ENCODE data around the gene DTX4.

Gene DTX4

DNA sequence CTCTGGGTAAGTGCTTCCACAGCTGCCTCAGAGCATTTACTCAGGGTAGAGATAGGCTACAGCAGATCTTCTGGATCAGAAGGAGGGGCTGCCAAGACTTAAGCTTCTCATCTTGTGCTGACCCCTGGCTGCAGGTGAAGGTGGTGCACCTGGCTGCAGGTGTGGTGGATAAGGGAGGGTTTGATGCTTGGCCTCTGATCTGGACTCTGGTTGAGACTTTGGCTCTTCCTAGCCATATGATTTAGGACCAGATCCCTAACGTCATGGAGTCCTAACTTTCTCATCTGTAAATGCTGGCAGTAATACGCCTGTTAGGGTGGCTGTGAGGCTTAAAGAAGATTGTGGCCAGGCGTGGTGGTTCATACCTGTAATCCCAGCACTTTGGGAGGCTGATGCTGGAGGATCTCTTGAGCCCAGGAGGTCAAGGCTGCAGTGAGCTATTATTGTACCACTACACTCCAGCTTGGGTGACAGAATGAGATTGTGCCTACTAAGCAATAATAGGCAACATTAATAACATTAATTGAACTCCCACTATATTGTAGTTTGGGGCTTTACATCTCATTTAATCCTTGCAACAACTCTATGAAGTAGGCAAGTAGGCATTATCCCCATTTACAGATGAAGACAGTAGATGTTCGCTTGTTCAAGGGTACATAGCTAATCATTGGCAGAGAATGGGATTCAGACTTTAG lies 10.7 kb downstream of the DTX4 start:
- peaks cover 2 to 4% of the 10 kb centered on the region in 2 donors for H3K36me3 ChIP-seq (ENCODE audit: control insufficient read depth in 2 of 2, insufficient read depth in 2 of 2, low read length in 2 of 2)
- peaks cover 0 to 2% of the 10 kb centered on the region in 2 donors for H3K27me3 ChIP-seq (ENCODE audit: control insufficient read depth in 1 of 2, insufficient read depth in 2 of 2, low read length in 2 of 2)
- H3K4me3 ChIP-seq (ENCODE audit: low read length in 2 of 2), result no peak overlapping the region
- no peak overlapping the region for H3K27ac ChIP-seq (ENCODE audit: low read length)
- H3K9me3 ChIP-seq (ENCODE audit: control insufficient read depth in 2 of 2, low read length in 2 of 2), result no peaks in the 10 kb centered on the region
- H3K9ac ChIP-seq (ENCODE audit: low read length in 2 of 2), result no peak overlapping the region
- peaks cover 34% of the 10 kb centered on the region for H3K4me1 ChIP-seq (ENCODE audit: control insufficient read depth, insufficient read depth, low read length)

DNA sequence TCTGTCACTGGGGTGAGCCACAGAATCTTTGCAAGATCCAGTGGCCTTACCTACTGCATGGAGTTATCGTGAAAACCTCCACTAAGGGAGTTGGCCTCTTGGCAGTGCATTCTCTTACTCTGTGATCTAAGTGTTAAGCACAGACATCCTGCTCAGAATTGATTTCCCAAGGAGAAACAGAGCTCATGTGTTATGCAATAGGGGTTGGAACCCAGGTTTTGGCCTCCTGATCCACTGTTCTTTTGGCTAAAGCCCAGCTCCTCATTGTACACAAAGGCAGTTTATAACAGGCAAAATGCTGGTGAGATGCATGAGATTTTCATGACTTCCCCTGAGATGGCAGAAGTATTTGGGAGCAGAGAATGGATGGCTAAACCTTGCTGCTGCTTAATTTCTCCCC lies 11.8 kb downstream of the DTX4 start:
- peak overlapping the region; percentile 41 for H3K27ac ChIP-seq (ENCODE audit: low read length)
- no peaks in the 10 kb centered on the region for H3K9me3 ChIP-seq (ENCODE audit: control insufficient read depth in 2 of 2, low read length in 2 of 2)
- peaks cover 0 to 2% of the 10 kb centered on the region in 2 donors for H3K27me3 ChIP-seq (ENCODE audit: control insufficient read depth in 1 of 2, insufficient read depth in 2 of 2, low read length in 2 of 2)
- no peak overlapping the region for H3K4me3 ChIP-seq (ENCODE audit: low read length in 2 of 2)
- H3K36me3 ChIP-seq (ENCODE audit: control insufficient read depth in 2 of 2, insufficient read depth in 2 of 2, low read length in 2 of 2), result peaks cover 2 to 4% of the 10 kb centered on the region in 2 donors
- H3K9ac ChIP-seq (ENCODE audit: low read length in 2 of 2), result no peak overlapping the region
- peaks cover 34% of the 10 kb centered on the region for H3K4me1 ChIP-seq (ENCODE audit: control insufficient read depth, insufficient read depth, low read length)

DNA sequence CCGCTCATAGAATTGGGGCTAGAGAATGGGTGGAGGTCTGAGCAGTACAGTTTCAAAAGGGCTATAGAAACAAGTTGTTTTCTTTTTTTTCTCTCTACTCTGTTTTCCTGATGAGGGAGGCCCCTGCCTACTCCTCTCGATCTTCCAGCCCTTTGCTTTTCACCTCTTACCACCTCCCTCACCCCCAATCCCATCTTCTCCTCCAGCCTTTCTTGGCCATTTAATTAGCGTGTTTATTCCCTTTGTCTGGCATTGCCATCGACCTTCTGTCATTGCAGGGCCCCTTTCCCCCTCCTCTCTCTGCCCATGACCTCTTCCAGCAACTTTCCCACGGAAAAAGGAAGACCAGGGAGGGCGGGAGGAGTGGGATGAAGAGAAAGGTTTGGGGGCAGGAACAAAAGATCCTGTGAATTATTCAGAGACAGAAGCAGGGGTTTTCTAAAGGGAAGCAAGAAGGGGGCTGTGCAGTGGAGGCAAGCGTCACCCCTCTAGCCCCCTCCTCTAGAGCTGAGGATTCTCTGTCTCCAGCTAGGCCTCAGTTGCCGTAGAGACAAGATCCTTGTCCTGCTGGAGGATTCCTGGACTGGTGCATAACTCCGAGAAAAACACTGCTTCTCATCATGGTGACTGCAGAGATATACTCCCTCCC lies 12.9 kb downstream of the DTX4 start:
- Histone ChIP-seq H3K9ac (ENCODE audit: low read length in 2 of 2) (no peak overlapping the region), H3K4me3 (ENCODE audit: low read length in 2 of 2) (no peak overlapping the region), H3K27me3 (ENCODE audit: control insufficient read depth in 1 of 2, insufficient read depth in 2 of 2, low read length in 2 of 2) (peaks cover 0 to 2% of the 10 kb centered on the region in 2 donors), H3K4me1 (ENCODE audit: control insufficient read depth, insufficient read depth, low read length) (peaks cover 34% of the 10 kb centered on the region), H3K9me3 (ENCODE audit: control insufficient read depth in 2 of 2, low read length in 2 of 2) (no peaks in the 10 kb centered on the region), H3K27ac (ENCODE audit: low read length) (peak overlapping the region; percentile 11), H3K36me3 (ENCODE audit: control insufficient read depth in 2 of 2, insufficient read depth in 2 of 2, low read length in 2 of 2) (peaks cover 2 to 4% of the 10 kb centered on the region in 2 donors)

DNA sequence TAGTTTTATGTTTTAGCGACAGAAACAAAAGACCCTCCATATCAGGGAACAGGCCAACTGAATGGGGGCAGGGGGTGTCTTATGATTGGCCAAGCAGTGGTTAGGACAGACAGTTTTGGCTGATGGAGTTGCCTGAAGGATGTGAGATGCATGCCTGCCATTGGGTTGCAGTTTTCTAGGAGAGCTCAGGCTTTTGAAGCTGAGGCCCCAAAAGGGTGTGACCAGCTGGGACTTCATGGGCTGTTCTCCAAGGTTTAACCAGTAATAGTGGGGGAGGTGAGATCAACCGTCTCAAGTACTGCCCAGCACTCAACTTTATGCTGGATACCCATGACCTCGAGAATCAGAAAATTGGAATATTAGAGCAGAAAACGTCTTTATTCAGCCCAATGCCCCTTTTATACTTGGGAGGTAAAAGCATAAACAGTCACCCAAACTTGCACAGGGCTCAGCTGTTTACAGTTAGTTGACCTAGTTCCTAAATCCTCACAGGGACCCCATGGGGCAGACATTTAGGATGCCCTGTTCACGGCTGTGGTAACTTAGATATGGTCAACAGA lies 13.5 kb downstream of the DTX4 start:
- H3K4me3 ChIP-seq (ENCODE audit: low read length in 2 of 2), result no peak overlapping the region
- H3K9ac ChIP-seq (ENCODE audit: low read length in 2 of 2), result no peak overlapping the region
- peaks cover 34% of the 10 kb centered on the region for H3K4me1 ChIP-seq (ENCODE audit: control insufficient read depth, insufficient read depth, low read length)

DNA sequence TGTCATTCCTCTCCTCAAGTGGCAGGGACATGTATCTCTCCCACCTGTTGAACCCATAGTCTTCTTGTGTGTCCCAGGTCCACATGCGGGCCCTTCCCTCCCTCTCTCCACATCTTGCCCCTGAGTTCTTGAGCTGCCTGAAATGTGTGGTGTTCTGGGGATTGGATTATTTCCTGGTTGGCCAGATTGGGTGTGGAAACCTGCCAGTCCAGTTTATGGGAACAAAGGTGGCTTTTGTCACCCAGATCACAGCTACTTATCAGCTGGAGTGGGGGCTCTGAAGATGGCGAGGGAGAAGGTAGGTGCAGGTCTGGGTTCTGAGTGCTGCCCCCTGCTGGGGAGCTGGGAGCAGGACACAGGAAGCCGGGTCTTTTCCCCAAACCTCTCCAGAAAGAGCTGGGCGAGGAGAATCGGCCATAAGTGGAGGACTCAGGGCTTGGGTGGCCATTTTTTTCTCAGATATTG lies 14.2 kb downstream of the DTX4 start:
- H3K4me3 ChIP-seq (ENCODE audit: low read length in 2 of 2), result no peak overlapping the region
- H3K27me3 ChIP-seq (ENCODE audit: control insufficient read depth in 1 of 2, insufficient read depth in 2 of 2, low read length in 2 of 2), result peaks cover 0 to 2% of the 10 kb centered on the region in 2 donors
- H3K9me3 ChIP-seq (ENCODE audit: control insufficient read depth in 2 of 2, low read length in 2 of 2), result no peaks in the 10 kb centered on the region
- H3K4me1 ChIP-seq (ENCODE audit: control insufficient read depth, insufficient read depth, low read length), result peaks cover 34% of the 10 kb centered on the region
- no peak overlapping the region for H3K9ac ChIP-seq (ENCODE audit: low read length in 2 of 2)
- H3K27ac ChIP-seq (ENCODE audit: low read length), result no peak overlapping the region
- peaks cover 2 to 4% of the 10 kb centered on the region in 2 donors for H3K36me3 ChIP-seq (ENCODE audit: control insufficient read depth in 2 of 2, insufficient read depth in 2 of 2, low read length in 2 of 2)

More for the DNA sequence above, 13.5 kb downstream of the DTX4 start:
- Histone ChIP-seq H3K27me3 (ENCODE audit: control insufficient read depth in 1 of 2, insufficient read depth in 2 of 2, low read length in 2 of 2) (peaks cover 0 to 2% of the 10 kb centered on the region in 2 donors), H3K36me3 (ENCODE audit: control insufficient read depth in 2 of 2, insufficient read depth in 2 of 2, low read length in 2 of 2) (peaks cover 2 to 4% of the 10 kb centered on the region in 2 donors), H3K9me3 (ENCODE audit: control insufficient read depth in 2 of 2, low read length in 2 of 2) (no peaks in the 10 kb centered on the region), H3K27ac (ENCODE audit: low read length) (peak overlapping the region; percentile 11)

DNA sequence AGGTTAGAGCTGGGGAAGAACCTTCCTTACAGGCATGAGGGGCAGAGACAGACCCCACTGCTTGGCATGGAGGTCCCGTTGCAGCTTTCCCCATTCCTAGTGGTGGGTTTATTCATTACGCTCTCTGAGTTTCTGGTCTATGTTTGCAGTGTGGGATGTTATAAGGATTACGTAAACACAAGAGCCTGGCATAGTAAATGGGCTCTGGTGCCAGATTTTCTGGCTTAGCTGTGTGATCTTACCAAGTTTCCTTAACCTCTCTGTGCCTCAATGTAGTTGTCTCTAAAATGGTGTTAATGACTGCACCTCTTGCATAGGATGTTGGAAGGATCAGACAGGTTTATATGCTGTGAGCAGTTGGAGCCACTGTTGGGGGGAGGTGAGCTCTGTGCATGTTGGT lies 15.1 kb downstream of the DTX4 start:
- Histone ChIP-seq H3K27ac (ENCODE audit: low read length) (no peak overlapping the region), H3K9me3 (ENCODE audit: control insufficient read depth in 2 of 2, low read length in 2 of 2) (no peaks in the 10 kb centered on the region), H3K4me3 (ENCODE audit: low read length in 2 of 2) (no peak overlapping the region), H3K9ac (ENCODE audit: low read length in 2 of 2) (no peak overlapping the region), H3K36me3 (ENCODE audit: control insufficient read depth in 2 of 2, insufficient read depth in 2 of 2, low read length in 2 of 2) (peaks cover 2 to 4% of the 10 kb centered on the region in 2 donors), H3K4me1 (ENCODE audit: control insufficient read depth, insufficient read depth, low read length) (peaks cover 34% of the 10 kb centered on the region), H3K27me3 (ENCODE audit: control insufficient read depth in 1 of 2, insufficient read depth in 2 of 2, low read length in 2 of 2) (peaks cover 0 to 2% of the 10 kb centered on the region in 2 donors)

DNA sequence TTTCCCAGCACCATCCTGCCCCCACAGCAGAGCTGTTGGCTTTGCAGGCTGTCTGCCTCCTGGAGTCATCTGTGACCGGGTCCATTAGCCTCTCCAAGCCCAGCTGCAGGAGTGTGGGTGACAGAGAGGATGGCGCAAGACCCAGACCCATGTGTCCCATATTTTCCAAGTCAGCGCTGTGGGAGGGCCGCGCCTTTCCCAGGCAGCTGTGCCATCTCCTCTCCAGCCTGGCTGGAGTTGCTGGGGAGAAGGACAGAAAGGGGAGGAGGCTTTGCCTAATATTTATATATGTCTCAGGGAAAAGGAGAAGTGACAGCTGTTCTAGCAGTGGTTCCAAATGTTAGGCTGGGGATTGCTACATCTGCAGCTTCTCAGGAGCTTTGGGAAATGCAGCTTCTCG lies 15.7 kb downstream of the DTX4 start:
- Histone ChIP-seq H3K4me3 (ENCODE audit: low read length in 2 of 2) (no peak overlapping the region), H3K9ac (ENCODE audit: low read length in 2 of 2) (no peak overlapping the region), H3K27me3 (ENCODE audit: control insufficient read depth in 1 of 2, insufficient read depth in 2 of 2, low read length in 2 of 2) (peaks cover 0 to 2% of the 10 kb centered on the region in 2 donors), H3K27ac (ENCODE audit: low read length) (no peak overlapping the region), H3K4me1 (ENCODE audit: control insufficient read depth, insufficient read depth, low read length) (peaks cover 34% of the 10 kb centered on the region), H3K9me3 (ENCODE audit: control insufficient read depth in 2 of 2, low read length in 2 of 2) (no peaks in the 10 kb centered on the region), H3K36me3 (ENCODE audit: control insufficient read depth in 2 of 2, insufficient read depth in 2 of 2, low read length in 2 of 2) (peaks cover 4 to 6% of the 10 kb centered on the region in 2 donors)

DNA sequence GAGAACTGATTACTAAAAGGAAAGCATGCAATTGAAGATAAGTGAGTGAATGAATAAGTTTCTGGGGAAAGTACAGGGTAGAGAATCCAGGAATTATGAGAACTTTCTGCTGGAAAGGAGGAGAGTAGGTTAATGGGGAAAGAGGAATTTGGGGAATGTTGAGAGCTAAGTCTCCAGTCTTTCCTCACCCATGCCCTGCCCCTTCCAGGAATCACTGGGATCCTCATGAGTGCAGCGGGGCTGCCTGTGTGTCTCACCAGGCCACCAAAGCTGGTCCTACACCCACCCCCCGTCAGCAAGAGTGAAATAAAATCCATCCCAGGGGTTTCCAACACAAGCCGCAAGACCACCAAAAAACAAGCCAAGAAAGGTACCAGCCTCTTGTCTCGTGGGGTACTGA lies 17.0 kb downstream of the DTX4 start:
- peaks cover 0 to 6% of the 10 kb centered on the region in 2 donors for H3K36me3 ChIP-seq (ENCODE audit: control insufficient read depth in 2 of 2, insufficient read depth in 2 of 2, low read length in 2 of 2)
- peaks cover 30% of the 10 kb centered on the region for H3K4me1 ChIP-seq (ENCODE audit: control insufficient read depth, insufficient read depth, low read length)
- no peak overlapping the region for H3K4me3 ChIP-seq (ENCODE audit: low read length in 2 of 2)
- H3K9me3 ChIP-seq (ENCODE audit: control insufficient read depth in 2 of 2, low read length in 2 of 2), result no peaks in the 10 kb centered on the region
- H3K9ac ChIP-seq (ENCODE audit: low read length in 2 of 2), result no peak overlapping the region
- H3K27ac ChIP-seq (ENCODE audit: low read length), result no peak overlapping the region
- H3K27me3 ChIP-seq (ENCODE audit: control insufficient read depth in 1 of 2, insufficient read depth in 2 of 2, low read length in 2 of 2), result peaks cover 0 to 2% of the 10 kb centered on the region in 2 donors

DNA sequence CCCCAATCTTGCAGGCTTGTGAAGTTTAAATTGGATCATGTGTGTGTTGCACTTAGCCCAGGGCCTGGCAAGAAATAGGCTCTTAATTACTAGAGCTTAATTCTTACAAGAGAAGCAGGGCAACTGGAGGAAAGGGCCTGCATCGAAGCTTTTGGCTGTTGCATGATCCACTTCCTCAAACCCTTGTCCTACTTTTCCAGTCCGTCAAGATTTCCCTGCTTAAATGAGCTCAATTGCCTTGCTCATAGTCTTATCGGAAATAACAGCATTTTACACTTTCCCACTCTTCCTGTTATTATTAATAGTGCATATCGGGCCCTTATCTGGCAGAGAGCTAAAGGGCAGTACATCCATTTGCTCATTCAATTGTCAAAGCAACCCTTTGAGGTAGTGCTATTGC lies 18.1 kb downstream of the DTX4 start:
- H3K9me3 ChIP-seq (ENCODE audit: control insufficient read depth in 2 of 2, low read length in 2 of 2), result no peaks in the 10 kb centered on the region
- H3K4me3 ChIP-seq (ENCODE audit: low read length in 2 of 2), result no peak overlapping the region
- H3K27ac ChIP-seq (ENCODE audit: low read length), result no peak overlapping the region
- H3K4me1 ChIP-seq (ENCODE audit: control insufficient read depth, insufficient read depth, low read length), result peaks cover 25% of the 10 kb centered on the region
- peaks cover 0 to 2% of the 10 kb centered on the region in 2 donors for H3K27me3 ChIP-seq (ENCODE audit: control insufficient read depth in 1 of 2, insufficient read depth in 2 of 2, low read length in 2 of 2)
- peaks cover 0 to 8% of the 10 kb centered on the region in 2 donors for H3K36me3 ChIP-seq (ENCODE audit: control insufficient read depth in 2 of 2, insufficient read depth in 2 of 2, low read length in 2 of 2)
- no peak overlapping the region for H3K9ac ChIP-seq (ENCODE audit: low read length in 2 of 2)

DNA sequence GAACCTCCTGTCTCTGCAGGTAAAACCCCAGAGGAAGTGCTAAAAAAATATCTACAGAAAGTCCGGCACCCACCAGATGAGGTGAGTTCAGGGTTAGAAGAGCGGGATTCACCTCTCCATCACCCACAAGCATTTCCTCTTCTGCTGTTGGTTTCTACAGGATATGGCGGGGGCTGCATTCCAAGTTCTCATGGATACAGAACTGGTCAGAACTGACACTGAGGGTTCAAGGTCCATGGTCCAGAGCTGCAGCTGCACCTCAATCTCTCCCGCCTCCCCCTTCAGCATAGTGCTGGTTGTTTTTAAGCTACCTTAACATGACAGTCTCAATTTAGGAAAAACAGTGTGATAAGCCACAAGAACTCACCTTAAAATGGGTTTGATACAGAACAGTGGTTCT lies 19.2 kb downstream of the DTX4 start:
- H3K4me1 ChIP-seq (ENCODE audit: control insufficient read depth, insufficient read depth, low read length), result peaks cover 17% of the 10 kb centered on the region
- no peak overlapping the region for H3K4me3 ChIP-seq (ENCODE audit: low read length in 2 of 2)
- H3K36me3 ChIP-seq (ENCODE audit: control insufficient read depth in 2 of 2, insufficient read depth in 2 of 2, low read length in 2 of 2), result peaks cover 0 to 8% of the 10 kb centered on the region in 2 donors
- no peak overlapping the region for H3K9ac ChIP-seq (ENCODE audit: low read length in 2 of 2)
- H3K27ac ChIP-seq (ENCODE audit: low read length), result no peak overlapping the region
- H3K27me3 ChIP-seq (ENCODE audit: control insufficient read depth in 1 of 2, insufficient read depth in 2 of 2, low read length in 2 of 2), result peaks cover 0 to 2% of the 10 kb centered on the region in 2 donors
- no peaks in the 10 kb centered on the region for H3K9me3 ChIP-seq (ENCODE audit: control insufficient read depth in 2 of 2, low read length in 2 of 2)

All from stomach smooth muscle (tissue), 2 donors.